ENCODE data around the gene BAG3. TPM values are rescaled to one million over a fixed set of nuclear protein-coding genes. Genes with fewer than 3 reads are reported as not detected.

The BAG3 gene
- total and polyA plus RNA-seq, 9 of the 15 experiments (the other 6 are each of a cell fraction or from before 2014, with no cell fraction given): 2.6 to 27.4 (median 7.2) TPM

GRCh38 chr10:119725517-119725827, 74.3 kb downstream of the BAG3 start (continued):
- TF ChIP-seq MTA3 (IDR thresholded peaks at IDR 0.05; ENCODE audit: borderline replicate concordance) (no peak; the same call in 1 of the 2 replicates), CREB3L1 (IDR thresholded peaks at IDR 0.05; ENCODE audit: borderline replicate concordance, low read depth) (no peak), CAMTA2 (CRISPR knock-in tag; conservative IDR thresholded peaks at IDR 0.05) (no peak), ATF2 (CRISPR knock-in tag; IDR thresholded peaks at IDR 0.05) (no peak), SMARCA5 (IDR thresholded peaks at IDR 0.05) (no peak), THRAP3 (IDR thresholded peaks at IDR 0.05; ENCODE audit: borderline replicate concordance) (no peak), NCOA6 (IDR thresholded peaks at IDR 0.05) (no peak), JUNB (CRISPR knock-in tag; conservative IDR thresholded peaks at IDR 0.05) (no peak), BMI1 (IDR thresholded peaks at IDR 0.05; ENCODE audit: low read length) (no peak), ATF4 (CRISPR knock-in tag; IDR thresholded peaks at IDR 0.05) (no peak), FOSL1 (tag; conservative IDR thresholded peaks at IDR 0.05) (no peak), BRCA1 (IDR thresholded peaks at IDR 0.05) (no peak), BRCA1 (CRISPR knock-in tag; IDR thresholded peaks at IDR 0.05) (no peak), ZBTB26 (CRISPR knock-in tag; IDR thresholded peaks at IDR 0.05) (no peak), ZZZ3 (IDR thresholded peaks at IDR 0.05) (no peak), UBTF (IDR thresholded peaks at IDR 0.05; ENCODE audit: borderline replicate concordance in 1 of 2, low read depth in 2 of 2, low read length in 2 of 2) (0 out of 4 replicates have a peak, but pooled peaks of 1 of the 2 experiments have one; percentile 22), ZC3H4 (CRISPR knock-in tag; IDR thresholded peaks at IDR 0.05; ENCODE audit: borderline replicate concordance) (no peak), MIER1 (IDR thresholded peaks at IDR 0.05; ENCODE audit: low read depth) (no peak), ILF3 (IDR thresholded peaks at IDR 0.05; ENCODE audit: borderline replicate concordance) (no peak), GATA2 (CRISPR knock-in tag; IDR thresholded peaks at IDR 0.05) (no peak), NFYB (IDR thresholded peaks at IDR 0.05; ENCODE audit: extremely low read depth, insufficient read length) (no peak), ZFP30 (CRISPR knock-in tag; IDR thresholded peaks at IDR 0.05; ENCODE audit: borderline replicate concordance) (no peak), POLR2AphosphoS5 (IDR thresholded peaks at IDR 0.05; ENCODE audit: control insufficient read depth, insufficient read depth, low read depth, low read length) (peak; percentile 64)
